ENCODE measurements around the gene MCRIP1. TPM values are rescaled to one million over a fixed set of nuclear protein-coding genes. Genes with fewer than 3 reads are reported as not detected.

Gene MCRIP1
- total RNA-seq, 1 donor from 2014 or later, result 42.5 TPM

DNA sequence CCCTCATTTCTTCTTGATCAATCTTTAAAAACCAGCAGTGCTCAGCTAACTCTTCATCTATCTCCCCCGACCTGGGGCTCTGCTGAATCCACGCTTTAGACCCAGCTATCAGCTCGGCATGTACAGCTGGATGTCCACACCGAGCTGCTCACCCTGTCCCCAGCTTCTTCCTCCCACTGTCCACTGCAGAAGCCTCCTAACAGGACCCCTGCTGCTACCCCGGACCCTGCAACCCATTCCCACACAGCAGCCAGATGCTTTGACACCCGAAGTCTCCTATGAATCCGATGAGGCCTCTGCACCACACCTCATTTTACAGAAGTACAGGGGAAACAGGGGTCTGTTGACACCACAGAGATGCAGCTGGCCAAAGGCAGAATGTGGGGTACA is 15.3 kb downstream of the MCRIP1 start:
- H3K27ac Mint-ChIP-seq, result no peak overlapping the region
- H3K36me3 Mint-ChIP-seq (ENCODE audit: low read depth), result no peaks in the 10 kb centered on the region
- H3K4me3 Mint-ChIP-seq (ENCODE audit: low read depth), result no peak overlapping the region
- H3K27me3 Mint-ChIP-seq (ENCODE audit: low read depth), result peaks cover 12% of the 10 kb centered on the region
- H3K9me3 Mint-ChIP-seq, result no peaks in the 10 kb centered on the region
- intact Hi-C loops (cut with micrococcal nuclease), result no loop called here
- peaks cover 3% of the 10 kb centered on the region for H3K4me1 Mint-ChIP-seq (ENCODE audit: low read depth)
- DNase-seq (ENCODE audit: low spot score), result no peak

DNA sequence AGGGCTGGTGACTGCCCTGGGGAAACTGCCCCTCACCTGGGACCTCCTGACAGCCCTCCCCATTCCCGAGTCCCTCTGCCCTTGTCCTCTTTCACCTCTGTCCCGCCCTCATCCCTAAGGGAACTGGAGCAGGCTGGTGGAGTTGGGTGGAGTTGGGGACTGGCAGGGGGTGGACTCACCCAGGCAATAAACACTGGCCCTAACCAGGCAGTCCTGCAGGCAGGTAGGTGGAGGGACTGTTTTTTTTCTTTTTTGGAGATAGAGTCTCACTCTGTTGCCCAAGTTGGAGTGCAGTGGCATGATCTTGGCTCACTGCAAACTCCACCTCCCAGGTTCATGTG is 17.5 kb downstream of the MCRIP1 start:
- no peaks in the 10 kb centered on the region for H3K4me1 Mint-ChIP-seq (ENCODE audit: low read depth)
- H3K27ac Mint-ChIP-seq, result no peak overlapping the region
- intact Hi-C loops (cut with micrococcal nuclease), result no loop called here
- no peaks in the 10 kb centered on the region for H3K9me3 Mint-ChIP-seq
- DNase-seq (ENCODE audit: low spot score), result no peak
- H3K4me3 Mint-ChIP-seq (ENCODE audit: low read depth), result no peak overlapping the region
- peaks cover 12% of the 10 kb centered on the region for H3K27me3 Mint-ChIP-seq (ENCODE audit: low read depth)
- H3K36me3 Mint-ChIP-seq (ENCODE audit: low read depth), result no peaks in the 10 kb centered on the region

DNA sequence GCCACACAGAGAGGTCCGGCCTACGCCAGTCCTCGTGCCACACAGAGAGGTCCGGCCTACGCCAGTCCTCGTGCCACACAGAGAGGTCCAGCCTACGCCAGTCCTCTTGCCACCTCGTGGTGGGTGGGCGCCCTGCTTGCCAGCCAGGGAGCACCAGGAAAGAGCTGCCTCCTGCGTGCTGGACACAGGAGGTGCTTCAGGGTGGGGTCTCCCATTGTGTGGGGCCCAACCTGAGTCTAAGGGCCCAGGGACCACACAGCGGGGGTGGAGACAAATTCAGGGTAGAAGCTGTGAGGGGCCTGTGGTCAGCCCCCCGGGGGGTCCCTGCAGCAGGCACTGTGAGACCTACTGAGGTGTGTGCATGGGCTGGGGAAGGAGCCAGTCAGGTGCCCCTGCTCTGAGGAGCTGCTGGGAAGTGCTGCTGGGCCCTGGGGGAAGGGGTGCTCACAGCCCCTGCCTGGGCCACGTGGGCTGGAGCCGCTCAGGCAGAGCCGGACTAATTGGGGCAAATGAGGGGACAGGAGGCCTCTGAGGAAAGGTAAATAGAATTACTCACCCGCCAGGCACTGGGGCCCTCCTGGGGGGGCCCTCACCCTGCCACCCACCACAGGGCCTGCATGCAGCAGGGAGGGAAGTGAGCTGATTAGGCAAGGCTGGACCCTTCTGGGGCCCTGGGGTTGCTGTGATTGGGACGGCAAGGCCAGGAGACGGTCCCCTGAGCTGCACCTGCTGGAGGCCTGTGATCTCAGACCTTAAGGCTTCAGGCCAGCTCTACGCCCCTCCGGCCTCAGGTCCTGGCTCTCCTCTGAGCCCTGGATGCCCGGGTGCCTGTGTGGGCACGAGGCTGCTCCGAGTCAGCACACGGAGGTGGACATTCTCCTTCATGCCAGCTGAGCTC is 18.1 kb downstream of the MCRIP1 start:
- Mint-ChIP-seq H3K27ac (no peak overlapping the region), H3K36me3 (ENCODE audit: low read depth) (no peaks in the 10 kb centered on the region), H3K9me3 (no peaks in the 10 kb centered on the region), H3K4me1 (ENCODE audit: low read depth) (no peaks in the 10 kb centered on the region), H3K27me3 (ENCODE audit: low read depth) (peaks cover 12% of the 10 kb centered on the region), H3K4me3 (ENCODE audit: low read depth) (no peak overlapping the region)
- intact Hi-C loops (cut with micrococcal nuclease), result no loop called here
- DNase-seq (ENCODE audit: low spot score), result no peak

DNA sequence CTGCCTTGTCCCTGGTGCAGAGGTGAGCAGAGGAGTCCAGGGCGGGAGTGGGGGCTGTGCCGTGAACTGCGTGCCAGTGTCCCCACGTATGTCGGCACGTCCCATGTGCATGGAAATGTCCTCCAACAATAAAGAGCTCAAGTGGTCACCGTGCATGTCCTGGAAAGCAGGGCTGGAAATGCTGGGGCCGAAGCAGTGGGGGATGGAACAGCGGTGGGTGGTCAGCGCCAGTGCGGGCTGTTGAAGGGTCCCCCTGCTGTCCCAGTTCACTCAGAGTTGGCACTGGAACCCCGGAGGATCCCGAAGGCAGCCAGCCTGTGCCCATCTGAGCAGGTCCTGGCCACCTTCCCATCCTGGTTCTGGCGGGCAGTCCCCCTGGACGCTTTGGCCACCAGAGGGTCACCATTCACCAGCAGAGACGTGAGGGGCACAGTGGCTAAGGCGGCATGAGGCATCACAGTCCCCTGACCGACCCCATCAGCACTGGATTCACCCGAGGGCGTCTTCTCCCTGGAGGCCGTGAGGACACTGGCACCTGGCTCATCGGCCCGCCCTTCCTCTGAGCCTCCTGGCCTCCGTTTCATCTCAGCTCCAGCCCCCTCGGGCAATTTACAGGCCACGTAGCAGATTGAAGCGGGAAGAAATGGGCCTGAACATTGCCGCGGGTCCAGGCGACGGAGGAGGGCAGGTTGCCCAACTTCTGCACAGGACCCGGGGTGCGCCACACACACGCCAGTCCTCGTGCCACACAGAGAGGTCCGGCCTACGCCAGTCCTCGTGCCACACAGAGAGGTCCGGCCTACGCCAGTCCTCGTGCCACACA is 19.0 kb downstream of the MCRIP1 start:
- Mint-ChIP-seq H3K27me3 (ENCODE audit: low read depth) (peaks cover 17% of the 10 kb centered on the region), H3K27ac (no peak overlapping the region), H3K9me3 (no peaks in the 10 kb centered on the region), H3K4me3 (ENCODE audit: low read depth) (no peak overlapping the region), H3K36me3 (ENCODE audit: low read depth) (no peaks in the 10 kb centered on the region), H3K4me1 (ENCODE audit: low read depth) (no peaks in the 10 kb centered on the region)
- intact Hi-C loops (cut with micrococcal nuclease), result no loop called here
- no peak for DNase-seq (ENCODE audit: low spot score)

DNA sequence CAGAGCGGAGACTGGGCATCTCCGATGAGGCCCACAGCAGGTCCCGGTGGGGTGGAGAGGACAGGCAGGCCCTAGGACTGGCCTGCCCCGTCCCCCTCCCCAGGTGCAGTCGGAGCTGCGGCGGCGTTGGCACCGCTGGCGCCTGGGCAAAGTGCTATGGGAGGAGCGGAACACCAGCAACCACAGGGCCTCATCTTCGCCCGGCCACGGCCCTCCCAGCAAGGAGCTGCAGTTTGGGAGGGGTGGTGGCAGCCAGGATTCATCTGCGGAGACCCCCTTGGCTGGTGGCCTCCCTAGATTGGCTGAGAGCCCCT is 19.8 kb downstream of the MCRIP1 start:
- H3K9me3 Mint-ChIP-seq, result no peaks in the 10 kb centered on the region
- H3K4me3 Mint-ChIP-seq (ENCODE audit: low read depth), result no peak overlapping the region
- no peak for DNase-seq (ENCODE audit: low spot score)
- peaks cover 16% of the 10 kb centered on the region for H3K27me3 Mint-ChIP-seq (ENCODE audit: low read depth)
- intact Hi-C loops (cut with micrococcal nuclease), result no loop called here
- no peak overlapping the region for H3K27ac Mint-ChIP-seq
- no peaks in the 10 kb centered on the region for H3K36me3 Mint-ChIP-seq (ENCODE audit: low read depth)
- no peaks in the 10 kb centered on the region for H3K4me1 Mint-ChIP-seq (ENCODE audit: low read depth)

DNA sequence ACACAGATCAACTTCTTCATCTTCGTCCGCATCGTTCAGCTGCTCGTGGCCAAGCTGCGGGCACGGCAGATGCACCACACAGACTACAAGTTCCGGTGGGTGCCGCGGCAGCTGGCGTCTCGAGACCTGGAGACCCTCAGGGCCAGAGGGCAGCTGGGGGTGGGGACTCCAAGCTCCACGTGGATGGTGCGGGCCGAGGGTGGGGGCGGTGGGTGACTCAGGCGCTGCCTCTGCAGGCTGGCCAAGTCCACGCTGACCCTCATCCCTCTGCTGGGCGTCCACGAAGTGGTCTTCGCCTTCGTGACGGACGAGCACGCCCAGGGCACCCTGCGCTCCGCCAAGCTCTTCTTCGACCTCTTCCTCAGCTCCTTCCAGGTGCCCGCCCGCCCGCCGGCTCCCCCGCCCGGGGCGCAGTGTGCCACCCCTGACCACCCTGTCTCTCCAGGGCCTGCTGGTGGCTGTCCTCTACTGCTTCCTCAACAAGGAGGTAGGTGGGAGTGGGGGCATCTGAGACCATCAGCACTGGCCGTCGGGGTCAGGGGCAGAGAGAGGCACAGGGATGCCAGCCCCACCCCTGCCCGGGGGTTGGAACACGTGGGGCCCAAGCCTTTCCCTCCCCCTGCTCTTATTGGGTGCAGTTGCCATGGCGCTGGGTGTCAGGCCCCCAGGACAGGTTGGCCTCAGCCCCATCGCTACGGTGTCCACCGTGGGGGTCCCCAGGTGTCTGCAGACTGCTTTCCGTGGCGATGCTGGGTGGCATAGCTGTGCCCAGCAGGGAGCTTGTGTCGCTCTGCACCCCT is 20.3 kb downstream of the MCRIP1 start:
- Mint-ChIP-seq H3K27me3 (ENCODE audit: low read depth) (peaks cover 15% of the 10 kb centered on the region), H3K9me3 (no peaks in the 10 kb centered on the region), H3K36me3 (ENCODE audit: low read depth) (no peaks in the 10 kb centered on the region), H3K27ac (no peak overlapping the region), H3K4me1 (ENCODE audit: low read depth) (no peaks in the 10 kb centered on the region), H3K4me3 (ENCODE audit: low read depth) (no peak overlapping the region)
- no peak for DNase-seq (ENCODE audit: low spot score)
- intact Hi-C loops (cut with micrococcal nuclease), result no loop called here

DNA sequence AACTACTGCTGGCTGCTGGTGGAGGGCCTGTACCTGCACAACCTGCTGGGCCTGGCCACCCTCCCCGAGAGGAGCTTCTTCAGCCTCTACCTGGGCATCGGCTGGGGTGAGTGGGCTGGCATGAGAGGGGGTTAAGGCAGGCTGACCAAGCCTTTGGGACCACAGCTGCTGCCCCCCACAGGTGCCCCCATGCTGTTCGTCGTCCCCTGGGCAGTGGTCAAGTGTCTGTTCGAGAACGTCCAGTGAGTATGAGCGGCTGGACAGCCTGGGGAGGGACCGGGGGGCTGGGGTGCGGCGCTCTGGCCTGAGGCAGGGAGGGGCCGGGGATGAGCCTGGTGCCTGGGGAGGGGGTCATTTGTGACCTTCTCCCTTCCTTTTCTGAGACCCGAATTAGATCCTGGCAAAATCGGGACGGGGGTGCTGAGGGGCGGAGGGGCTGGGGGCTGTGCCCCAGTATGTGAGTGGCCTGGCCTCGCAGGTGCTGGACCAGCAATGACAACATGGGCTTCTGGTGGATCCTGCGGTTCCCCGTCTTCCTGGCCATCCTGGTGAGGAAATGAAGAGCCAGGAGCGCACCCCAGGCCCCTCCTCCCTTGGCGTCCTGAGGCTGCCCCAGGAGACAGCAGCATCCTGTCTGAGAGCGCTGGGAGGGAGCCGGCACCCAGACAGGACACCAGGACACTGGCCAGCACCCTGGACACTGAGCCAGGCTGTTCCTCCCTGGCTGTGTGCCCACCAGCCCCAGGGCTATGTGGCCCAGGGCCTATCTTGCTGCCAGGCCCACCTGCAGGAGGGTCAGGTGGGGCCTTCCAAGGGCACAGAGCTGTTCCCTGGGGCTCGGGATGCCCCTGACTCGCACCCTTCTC is 21.2 kb downstream of the MCRIP1 start:
- H3K27me3 Mint-ChIP-seq (ENCODE audit: low read depth), result peaks cover 11% of the 10 kb centered on the region
- no peaks in the 10 kb centered on the region for H3K9me3 Mint-ChIP-seq
- H3K36me3 Mint-ChIP-seq (ENCODE audit: low read depth), result no peaks in the 10 kb centered on the region
- H3K4me3 Mint-ChIP-seq (ENCODE audit: low read depth), result no peak overlapping the region
- no peak overlapping the region for H3K27ac Mint-ChIP-seq
- no peak for DNase-seq (ENCODE audit: low spot score)
- intact Hi-C loops (cut with micrococcal nuclease), result no loop called here
- no peaks in the 10 kb centered on the region for H3K4me1 Mint-ChIP-seq (ENCODE audit: low read depth)

DNA sequence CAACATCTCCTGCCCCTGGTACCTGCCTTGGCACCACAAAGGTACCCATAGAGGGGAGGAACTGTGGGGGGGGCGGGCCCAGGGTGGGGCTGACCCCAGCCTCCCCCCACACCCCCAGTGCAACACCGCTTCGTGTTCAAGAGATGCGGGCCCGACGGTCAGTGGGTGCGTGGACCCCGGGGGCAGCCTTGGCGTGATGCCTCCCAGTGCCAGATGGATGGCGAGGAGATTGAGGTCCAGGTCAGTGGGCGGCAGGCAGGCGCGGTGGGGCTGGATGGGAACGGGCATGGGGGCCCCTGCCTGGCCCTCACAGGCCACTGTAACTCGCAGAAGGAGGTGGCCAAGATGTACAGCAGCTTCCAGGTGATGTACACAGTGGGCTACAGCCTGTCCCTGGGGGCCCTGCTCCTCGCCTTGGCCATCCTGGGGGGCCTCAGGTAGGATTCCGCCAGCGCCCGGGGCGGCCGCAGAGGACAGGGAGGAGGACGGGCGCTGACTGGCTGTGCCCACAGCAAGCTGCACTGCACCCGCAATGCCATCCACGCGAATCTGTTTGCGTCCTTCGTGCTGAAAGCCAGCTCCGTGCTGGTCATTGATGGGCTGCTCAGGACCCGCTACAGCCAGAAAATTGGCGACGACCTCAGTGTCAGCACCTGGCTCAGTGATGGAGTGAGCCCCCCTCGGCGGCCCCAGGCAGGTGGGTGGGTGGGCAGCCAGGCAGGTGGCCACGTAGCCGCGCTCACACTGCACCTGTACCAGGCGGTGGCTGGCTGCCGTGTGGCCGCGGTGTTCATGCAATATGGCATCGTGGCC is 22.0 kb downstream of the MCRIP1 start:
- intact Hi-C loops (cut with micrococcal nuclease), result no loop called here
- Mint-ChIP-seq H3K9me3 (no peaks in the 10 kb centered on the region), H3K4me1 (ENCODE audit: low read depth) (no peaks in the 10 kb centered on the region), H3K27ac (no peak overlapping the region), H3K27me3 (ENCODE audit: low read depth) (peaks cover 7% of the 10 kb centered on the region), H3K4me3 (ENCODE audit: low read depth) (no peak overlapping the region), H3K36me3 (ENCODE audit: low read depth) (no peaks in the 10 kb centered on the region)
- DNase-seq (ENCODE audit: low spot score), result no peak

DNA sequence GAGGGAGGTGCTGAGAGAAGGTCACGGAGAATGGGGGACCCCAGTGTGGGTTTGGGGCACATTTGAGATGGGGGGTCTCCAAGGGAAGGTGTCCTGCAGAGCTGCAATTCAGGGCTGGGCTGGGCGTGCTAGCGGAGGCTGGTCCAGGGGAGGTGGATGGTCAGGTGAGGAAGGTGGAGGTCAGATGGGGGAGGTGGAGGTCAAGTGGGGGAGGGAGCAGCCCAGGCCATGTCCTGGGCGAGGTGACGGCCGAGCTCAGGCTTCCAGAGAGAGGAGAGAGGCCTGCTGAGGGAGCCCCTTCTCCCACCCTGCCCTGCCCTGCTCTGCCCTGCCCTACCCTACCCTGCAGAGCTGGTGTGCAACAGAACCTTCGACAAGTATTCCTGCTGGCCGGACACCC is 22.6 kb downstream of the MCRIP1 start:
- no peaks in the 10 kb centered on the region for H3K4me1 Mint-ChIP-seq (ENCODE audit: low read depth)
- H3K27ac Mint-ChIP-seq, result no peak overlapping the region
- H3K4me3 Mint-ChIP-seq (ENCODE audit: low read depth), result no peak overlapping the region
- H3K36me3 Mint-ChIP-seq (ENCODE audit: low read depth), result no peaks in the 10 kb centered on the region
- H3K9me3 Mint-ChIP-seq, result no peaks in the 10 kb centered on the region
- DNase-seq (ENCODE audit: low spot score), result no peak
- intact Hi-C loops (cut with micrococcal nuclease), result no loop called here
- peaks cover 6% of the 10 kb centered on the region for H3K27me3 Mint-ChIP-seq (ENCODE audit: low read depth)

DNA sequence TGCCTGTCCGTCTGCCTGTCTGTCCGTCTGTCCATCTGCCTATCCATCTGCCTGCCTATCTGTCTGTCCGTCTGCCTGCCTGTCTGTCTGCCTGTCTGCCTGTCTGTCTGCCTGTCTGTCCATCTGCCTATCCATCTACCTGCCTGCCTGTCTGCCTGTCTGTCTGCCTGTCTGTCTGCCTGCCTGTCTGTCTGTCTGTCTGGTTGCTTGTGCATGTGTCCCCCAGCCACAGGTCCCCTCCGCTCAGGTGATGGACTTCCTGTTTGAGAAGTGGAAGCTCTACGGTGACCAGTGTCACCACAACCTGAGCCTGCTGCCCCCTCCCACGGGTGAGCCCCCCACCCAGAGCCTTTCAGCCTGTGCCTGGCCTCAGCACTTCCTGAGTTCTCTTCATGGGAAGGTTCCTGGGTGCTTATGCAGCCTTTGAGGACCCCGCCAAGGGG is 23.5 kb downstream of the MCRIP1 start:
- intact Hi-C loops (cut with micrococcal nuclease), result no loop called here
- DNase-seq (ENCODE audit: low spot score), result no peak
- Mint-ChIP-seq H3K9me3 (no peaks in the 10 kb centered on the region), H3K36me3 (ENCODE audit: low read depth) (no peaks in the 10 kb centered on the region), H3K27ac (no peak overlapping the region), H3K27me3 (ENCODE audit: low read depth) (peaks cover 9% of the 10 kb centered on the region), H3K4me1 (ENCODE audit: low read depth) (no peaks in the 10 kb centered on the region), H3K4me3 (ENCODE audit: low read depth) (no peak overlapping the region)

DNA sequence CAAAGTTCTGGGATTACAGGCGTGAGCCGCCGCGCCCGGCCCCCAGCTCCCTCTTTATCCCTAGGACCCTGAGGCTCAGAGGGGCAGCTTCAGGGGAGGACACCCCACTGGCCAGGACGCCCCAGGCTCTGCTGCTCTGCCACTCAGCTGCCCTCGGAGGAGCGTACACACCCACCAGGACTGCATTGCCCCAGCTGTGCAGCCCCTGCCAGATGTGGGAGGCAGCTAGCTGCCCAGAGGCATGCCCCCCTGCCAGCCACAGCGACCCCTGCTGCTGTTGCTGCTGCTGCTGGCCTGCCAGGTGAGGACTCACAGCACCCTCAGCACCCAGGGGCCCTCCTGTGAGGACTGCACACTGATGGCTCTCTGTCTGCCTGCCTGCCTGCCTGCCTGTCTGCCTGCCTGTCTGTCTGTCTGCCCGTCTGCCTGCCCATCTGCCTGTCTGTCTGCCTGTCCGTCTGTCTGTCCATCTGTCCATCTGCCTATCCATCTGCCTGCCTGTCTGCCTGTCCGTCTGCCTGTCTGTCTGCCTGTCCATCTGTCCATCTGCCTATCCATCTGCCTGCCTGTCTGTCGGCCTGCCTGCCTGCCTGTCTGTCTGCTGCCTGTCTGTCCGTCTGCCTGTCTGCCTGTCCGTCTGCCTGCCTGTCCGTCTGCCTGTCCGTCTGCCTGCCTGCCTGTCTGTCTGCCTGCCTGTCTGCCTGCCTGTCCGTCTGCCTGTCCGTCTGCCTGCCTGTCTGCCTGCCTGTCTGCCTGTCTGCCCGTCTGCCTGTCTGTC is 24.1 kb downstream of the MCRIP1 start:
- Mint-ChIP-seq H3K36me3 (ENCODE audit: low read depth) (no peaks in the 10 kb centered on the region), H3K4me1 (ENCODE audit: low read depth) (no peaks in the 10 kb centered on the region), H3K4me3 (ENCODE audit: low read depth) (no peak overlapping the region), H3K9me3 (no peaks in the 10 kb centered on the region), H3K27me3 (ENCODE audit: low read depth) (peaks cover 9% of the 10 kb centered on the region), H3K27ac (no peak overlapping the region)
- intact Hi-C loops (cut with micrococcal nuclease), result no loop called here
- DNase-seq (ENCODE audit: low spot score), result no peak
